Measurements from ENCODE around the gene PSMG3.

Gene PSMG3, protein sequence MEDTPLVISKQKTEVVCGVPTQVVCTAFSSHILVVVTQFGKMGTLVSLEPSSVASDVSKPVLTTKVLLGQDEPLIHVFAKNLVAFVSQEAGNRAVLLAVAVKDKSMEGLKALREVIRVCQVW

GRCh38 chr7:1569833-1570632 lies at the start of gene PSMG3:
PSMG3 (minus strand) TSS chr7:1570032; CDS start chr7:1569339, 693 bp downstream.
- peak; percentile 71 to 76 for DNase-seq (ENCODE audit: low read depth in 2 of 2, low spot score in 1 of 2)

DNA sequence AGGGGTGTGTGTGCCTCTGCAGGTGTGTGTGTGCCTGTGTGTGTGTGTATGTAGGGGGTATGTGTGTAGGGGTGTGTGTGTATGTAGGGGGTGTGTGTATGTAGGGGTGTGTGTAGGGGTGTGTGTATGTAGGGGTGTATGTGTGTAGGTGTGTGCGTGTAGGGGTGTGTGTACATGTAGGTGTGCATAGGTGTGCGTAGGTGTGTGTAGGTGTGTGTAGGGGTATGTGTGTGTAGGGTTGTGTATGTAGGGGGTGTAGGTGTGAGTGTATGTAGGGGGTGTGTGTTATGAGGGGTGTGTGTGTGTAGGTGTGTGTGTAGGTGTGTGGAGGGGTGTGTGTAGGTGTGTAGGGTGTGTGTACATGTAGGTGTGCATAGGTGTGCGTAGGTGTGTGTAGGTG lies 48.6 kb upstream of the PSMG3 start:
- DNase-seq (ENCODE audit: low read depth in 2 of 2, low spot score in 1 of 2) = no peak

DNA sequence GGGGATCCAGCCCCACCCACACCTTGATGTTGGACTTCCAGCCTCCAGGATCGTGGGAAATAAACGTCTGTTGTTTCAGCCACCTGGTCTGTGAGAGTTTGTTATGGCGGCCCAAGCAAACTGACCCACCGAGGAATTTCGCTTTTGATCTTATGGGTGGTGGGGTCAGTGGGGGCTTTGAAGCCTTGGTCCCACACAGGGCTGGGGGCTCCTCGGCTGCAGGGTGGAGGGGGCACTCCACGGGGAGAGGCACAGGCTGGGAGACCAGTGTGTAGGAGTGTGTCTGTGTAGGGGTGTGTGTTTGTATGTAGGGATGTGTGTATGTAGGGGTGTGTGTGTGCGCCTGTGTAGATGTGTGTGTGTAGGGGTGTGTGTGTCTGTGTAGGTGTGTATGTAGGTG lies 48.1 kb upstream of the PSMG3 start:
- no peak for DNase-seq (ENCODE audit: low read depth in 2 of 2, low spot score in 1 of 2)

GRCh38 chr7:1616741-1617140 lies 46.9 kb upstream of the PSMG3 start:
- DNase-seq (ENCODE audit: low read depth in 2 of 2, low spot score in 1 of 2) = no peak

GRCh38 chr7:1611708-1612241 lies 41.9 kb upstream of the PSMG3 start:
- DNase-seq (ENCODE audit: low read depth in 2 of 2, low spot score in 1 of 2) = no peak

DNA sequence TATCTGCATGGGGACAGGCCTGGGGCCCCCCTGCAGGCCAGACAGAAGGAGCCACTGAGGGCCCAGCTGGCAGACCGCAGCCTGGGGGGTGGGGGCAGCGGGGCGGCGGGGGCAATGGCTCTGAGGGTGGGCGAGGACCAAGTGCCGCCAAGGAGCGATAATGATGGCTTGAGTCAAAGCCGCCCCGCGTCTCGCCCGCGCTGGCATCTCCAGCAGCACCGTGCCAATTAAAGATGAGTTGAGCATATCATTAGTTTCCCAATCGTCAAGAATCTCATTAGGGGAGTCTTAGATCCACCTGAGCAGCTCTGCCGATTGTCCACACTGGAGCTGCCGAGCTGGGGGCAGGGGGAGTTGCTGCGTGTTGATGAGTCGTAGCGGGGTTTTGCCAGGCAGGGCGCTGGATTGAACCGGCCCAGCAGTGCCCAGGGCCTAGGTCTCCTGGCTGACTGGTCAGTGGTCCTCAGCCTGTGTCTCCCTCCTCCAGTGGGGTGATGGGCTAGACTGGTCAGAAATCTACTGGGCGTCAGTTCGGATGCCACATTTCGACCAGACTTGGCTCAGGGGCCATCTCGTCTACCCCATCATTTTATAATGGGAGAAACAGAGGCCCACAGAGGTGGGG lies 41.0 kb upstream of the PSMG3 start:
- no peak for DNase-seq (ENCODE audit: low read depth in 2 of 2, low spot score in 1 of 2)

DNA sequence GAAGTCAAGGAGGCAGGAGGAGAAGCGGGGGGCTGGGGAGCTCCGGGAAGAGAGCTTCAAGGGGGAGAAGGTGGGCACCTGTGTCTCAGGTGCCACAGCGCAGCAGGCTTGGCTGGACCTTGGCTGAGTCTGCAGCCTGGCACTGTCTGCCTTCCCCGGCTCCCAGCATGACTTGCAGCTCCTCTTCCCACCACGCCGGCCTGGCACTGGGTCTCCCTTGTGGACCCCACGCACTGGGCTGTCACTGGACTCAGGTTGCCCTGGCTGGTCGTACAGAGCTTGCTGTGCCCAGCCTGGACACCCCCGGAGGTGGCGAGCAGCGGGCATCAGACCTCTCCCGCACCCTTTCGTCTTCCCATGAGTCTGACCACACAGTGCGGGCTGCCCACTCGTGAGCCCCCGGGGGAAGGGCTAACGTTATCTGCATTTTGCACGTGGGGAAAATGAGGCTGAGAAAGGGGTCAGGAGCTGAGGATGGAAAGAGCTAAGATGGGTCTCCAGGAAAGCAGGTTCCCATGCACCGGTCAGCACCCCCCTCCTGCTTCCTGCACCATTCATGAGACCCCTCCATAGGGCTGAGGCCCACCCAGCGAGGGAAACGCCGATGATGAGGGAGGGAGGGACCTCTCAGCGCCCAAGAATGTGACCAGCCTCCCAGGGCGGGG lies 40.3 kb upstream of the PSMG3 start:
- no peak for DNase-seq (ENCODE audit: low read depth in 2 of 2, low spot score in 1 of 2)

- no peak for DNase-seq (ENCODE audit: low read depth in 2 of 2, low spot score in 1 of 2)
Observed at GRCh38 chr7:1609023-1609422, 39.2 kb upstream of the PSMG3 start.

- DNase-seq (ENCODE audit: low read depth in 2 of 2, low spot score in 1 of 2) = no peak
Observed at GRCh38 chr7:1608318-1608717, 38.5 kb upstream of the PSMG3 start.

DNA sequence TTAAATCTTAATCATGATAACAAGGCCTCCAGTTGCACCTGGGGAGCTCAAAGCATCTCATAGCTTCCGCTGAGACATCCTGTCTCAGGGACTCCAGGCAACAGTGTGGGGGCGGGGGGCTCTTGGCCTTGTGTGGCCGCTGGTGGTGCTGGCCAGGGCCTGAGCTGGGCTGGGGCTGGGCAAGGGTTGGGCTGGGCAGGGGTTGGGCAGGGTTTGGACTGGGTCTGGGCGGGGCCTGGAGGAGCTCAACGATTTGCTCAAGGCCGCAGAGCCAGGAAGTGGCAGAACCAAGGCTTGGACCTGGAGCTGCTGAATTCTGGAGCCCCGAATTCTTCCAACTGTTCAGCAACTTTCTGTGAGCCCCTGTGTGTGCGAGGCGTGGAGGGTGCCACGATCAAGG lies 37.9 kb upstream of the PSMG3 start:
- no peak for DNase-seq (ENCODE audit: low read depth in 2 of 2, low spot score in 1 of 2)

DNA sequence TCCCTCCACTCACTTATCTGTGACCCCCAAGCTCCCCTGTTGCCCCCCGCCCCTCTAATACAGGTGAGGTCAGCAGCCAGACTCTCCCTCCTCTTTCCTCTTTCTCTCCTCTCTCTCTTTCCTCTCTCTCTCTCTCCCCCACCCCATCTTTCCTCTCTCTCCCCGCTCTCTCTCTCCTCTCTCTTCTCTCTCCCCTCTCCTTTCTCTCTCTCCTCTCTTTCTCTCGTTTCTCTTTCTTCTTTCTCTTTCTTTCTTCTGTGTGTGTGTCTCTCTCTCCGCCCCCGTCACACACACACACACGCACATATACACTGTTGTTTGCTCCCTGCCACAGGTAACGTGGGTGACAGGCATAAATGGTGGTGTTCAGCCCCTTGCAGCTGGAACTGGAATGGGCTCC lies 37.2 kb upstream of the PSMG3 start:
- DNase-seq (ENCODE audit: low read depth in 2 of 2, low spot score in 1 of 2) = no peak

DNA sequence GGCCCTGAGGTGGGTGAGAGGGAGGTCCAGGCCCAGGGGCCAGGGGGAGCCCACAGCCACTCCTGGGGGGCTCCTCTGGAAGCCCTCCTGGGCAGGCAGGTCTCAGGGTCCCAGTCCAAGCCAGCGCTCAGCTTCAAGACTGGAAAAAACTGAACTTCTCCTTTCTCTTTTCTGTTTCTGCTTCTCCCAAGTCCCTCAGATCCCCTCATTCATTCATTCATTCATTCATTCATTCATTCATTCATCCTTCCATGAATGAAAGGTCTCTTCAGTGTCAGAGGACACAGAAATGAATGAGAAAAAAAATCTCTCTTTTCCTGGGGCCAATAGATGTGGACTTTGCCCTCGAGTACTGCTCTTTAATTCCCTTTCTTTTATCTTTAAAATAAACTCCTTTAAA lies 34.6 kb upstream of the PSMG3 start:
- no peak for DNase-seq (ENCODE audit: low read depth in 2 of 2, low spot score in 1 of 2)

GRCh38 chr7:1603346-1604225 lies 33.8 kb upstream of the PSMG3 start:
- DNase-seq (ENCODE audit: low read depth in 2 of 2, low spot score in 1 of 2) = no peak

DNA sequence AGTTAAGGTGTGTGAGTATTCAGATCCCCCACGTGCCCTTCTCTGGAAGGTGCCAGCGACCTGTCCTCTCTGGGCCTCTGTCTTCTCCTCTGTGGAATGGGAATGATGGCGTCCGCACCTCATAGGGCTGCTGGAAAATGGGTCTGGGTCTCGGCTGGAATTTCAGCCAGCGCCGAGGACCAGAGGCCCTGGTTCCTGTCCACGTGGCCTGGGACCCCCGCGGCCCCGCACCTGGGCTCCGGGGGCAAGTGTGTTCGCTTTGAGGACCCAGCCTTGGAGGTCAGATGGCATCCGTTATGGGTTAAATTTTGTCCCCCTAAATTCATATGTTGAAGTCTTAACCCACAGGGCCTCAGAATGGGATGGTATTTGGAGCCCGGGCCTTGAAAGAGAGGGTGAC lies 32.6 kb upstream of the PSMG3 start:
- DNase-seq (ENCODE audit: low read depth in 2 of 2, low spot score in 1 of 2) = no peak

GRCh38 chr7:1601956-1602355 lies 32.1 kb upstream of the PSMG3 start:
- DNase-seq (ENCODE audit: low read depth in 2 of 2, low spot score in 1 of 2) = no peak

DNA sequence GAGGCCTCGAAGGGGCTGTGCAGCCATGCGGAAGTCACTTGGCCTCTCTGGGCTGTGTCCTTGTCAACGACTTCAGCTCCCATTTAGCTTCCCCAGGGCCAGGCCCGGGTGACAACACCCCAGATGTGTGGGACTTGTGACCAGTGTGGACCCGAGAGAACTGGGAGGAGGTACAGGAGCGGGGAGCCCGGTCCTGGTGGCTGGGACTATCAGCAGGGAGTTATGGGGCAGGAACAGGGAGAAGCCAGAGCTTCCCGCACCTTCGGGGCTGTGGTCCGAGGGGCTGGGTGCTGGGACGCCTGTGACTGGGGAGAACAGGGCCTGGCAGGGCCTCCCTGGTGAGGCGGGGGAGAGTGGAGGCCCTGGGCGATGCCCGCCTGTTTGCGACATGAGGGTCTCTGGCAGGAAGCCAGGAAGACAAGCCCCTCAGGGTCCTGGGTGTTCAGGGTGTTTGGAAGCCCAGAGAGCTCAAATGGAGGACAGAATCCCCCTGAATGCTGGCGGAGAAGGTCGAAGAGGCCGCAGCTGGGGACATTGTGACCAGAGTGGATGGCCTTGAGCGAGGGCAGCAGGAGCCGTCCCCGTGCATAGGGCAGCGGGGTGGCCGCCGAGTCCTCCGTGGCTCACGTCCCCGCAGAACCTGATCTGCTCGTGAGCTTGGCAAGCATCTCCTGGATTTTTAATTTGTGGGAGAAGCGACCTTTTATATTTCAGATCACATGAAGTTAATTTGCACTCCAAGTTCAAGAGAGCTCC lies 30.0 kb upstream of the PSMG3 start:
- DNase-seq (ENCODE audit: low read depth in 2 of 2, low spot score in 1 of 2) = no peak

DNA sequence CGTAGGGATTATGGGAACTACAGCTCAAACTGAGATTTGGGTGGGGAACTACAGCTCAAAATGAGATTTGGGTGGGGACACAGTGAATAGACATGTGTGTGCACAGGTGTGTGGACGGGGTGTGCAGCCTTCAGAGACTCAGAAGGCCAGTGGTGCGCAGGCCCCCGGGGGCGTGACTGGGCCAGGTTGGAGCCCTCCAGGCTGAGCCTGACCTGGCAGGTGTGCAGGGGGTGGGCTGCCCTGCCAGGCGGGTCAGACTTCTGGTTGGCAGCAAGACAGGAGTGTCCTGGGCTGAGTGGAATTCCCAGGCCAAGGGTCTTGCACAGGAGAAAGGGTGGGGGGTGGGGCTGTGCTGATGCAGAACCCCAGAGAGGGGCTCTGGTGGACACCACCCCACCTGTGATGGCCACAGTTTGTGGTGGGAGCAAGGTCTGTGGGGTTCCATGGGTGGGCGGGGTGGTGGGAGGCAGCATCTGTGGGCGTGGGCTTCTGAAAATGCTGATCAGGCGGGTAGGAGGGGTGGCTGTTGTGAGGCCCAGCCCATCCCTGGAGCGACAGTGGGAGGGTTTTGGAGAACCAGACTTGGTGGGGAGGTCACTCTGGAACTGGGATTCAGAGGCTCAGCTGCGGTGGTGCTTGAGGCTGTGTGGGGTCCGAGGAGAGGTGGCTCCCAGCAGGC lies 29.3 kb upstream of the PSMG3 start:
- DNase-seq (ENCODE audit: low read depth in 2 of 2, low spot score in 1 of 2) = no peak

DNA sequence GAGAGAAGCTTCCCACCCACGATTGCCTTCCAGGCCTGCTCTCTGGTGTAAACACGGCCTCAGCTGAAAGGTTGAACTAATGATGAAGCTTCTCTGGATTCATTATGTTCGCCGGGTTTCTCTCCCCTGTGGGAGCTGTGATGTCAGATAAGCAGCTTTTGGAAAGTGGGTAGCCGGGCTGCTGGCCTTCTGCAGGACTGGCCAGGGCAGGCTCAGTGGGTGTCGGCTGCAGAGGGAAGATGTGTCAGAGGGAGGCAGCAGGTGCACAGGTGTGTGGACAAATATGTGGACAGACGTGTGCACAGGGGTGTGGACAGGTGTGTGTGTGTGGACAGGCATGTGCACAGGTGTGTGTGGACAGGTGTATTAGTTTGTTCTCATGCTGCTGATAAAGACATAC lies 28.5 kb upstream of the PSMG3 start:
- no peak for DNase-seq (ENCODE audit: low read depth in 2 of 2, low spot score in 1 of 2)

DNA sequence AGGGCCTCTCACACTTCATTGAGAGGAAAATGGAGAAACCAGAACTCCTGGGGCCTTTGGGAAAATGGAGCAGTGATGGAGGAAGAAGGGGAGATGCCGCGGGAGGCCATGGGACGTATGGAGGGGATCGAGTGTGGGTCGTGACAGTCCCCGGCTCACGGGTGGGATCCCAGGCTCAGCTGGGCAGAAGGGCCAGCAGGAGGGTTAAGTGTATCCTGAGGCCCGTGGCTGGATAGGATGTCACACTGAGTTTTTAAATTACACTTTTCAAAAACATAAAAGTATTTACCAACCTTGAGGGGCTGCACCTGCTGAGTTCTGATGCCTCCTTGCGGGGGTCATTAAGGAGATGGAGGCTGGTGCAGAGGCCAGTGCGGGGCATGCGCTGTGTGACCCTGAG lies 28.0 kb upstream of the PSMG3 start:
- DNase-seq (ENCODE audit: low read depth in 2 of 2, low spot score in 1 of 2) = no peak

Data from stimulated activated CD8-positive, alpha-beta memory T cell treated with anti-CD3 and anti-CD28 coated beads, Interleukin-4, amount 100 ng/mL, for 1 hour (primary cell).